Liver (tissue), 9 donors: ENCODE results near the gene SHLD1. TPM values are rescaled to one million over a fixed set of nuclear protein-coding genes. Genes with fewer than 3 reads are reported as not detected.

Experiments
- DNase-seq: peaks from one replicate; pipeline ENCODE4 v3.0.0-alpha.2; 2017; ENCODE audit warnings: low spot score
- H3K27ac ChIP-seq, 2 donors: one replicate each; pipeline ENCODE4 v1.7.0; 2013; ENCODE audit warnings: inconsistent platforms in 2 of 2, low read length in 2 of 2, control low read depth in 1 of 2, low read depth in 1 of 2, mild to moderate bottlenecking in 1 of 2
- H3K27me3 ChIP-seq, 4 donors: one replicate each; pipeline versions ENCODE4 v1.6.1 to v1.7.0; 2013; ENCODE audit warnings: low read length in 3 of 4, inconsistent platforms in 1 of 4, mild to moderate bottlenecking in 1 of 4, moderate library complexity in 1 of 4; ENCODE audit not compliant: control insufficient read depth in 4 of 4, insufficient read depth in 4 of 4
- H3K36me3 ChIP-seq, 4 donors: one replicate each; pipeline versions ENCODE4 v1.6.1 to v1.7.0; 2013; ENCODE audit warnings: low read length in 3 of 4, mild to moderate bottlenecking in 3 of 4, low read depth in 1 of 4, moderate library complexity in 1 of 4; ENCODE audit not compliant: control insufficient read depth in 4 of 4, insufficient read depth in 3 of 4
- H3K4me1 ChIP-seq, 4 donors: one replicate each; pipeline versions ENCODE4 v1.6.1 to v1.7.0; 2013; ENCODE audit warnings: low read length in 3 of 4, mild to moderate bottlenecking in 3 of 4, moderate library complexity in 1 of 4; ENCODE audit not compliant: control insufficient read depth in 4 of 4, insufficient read depth in 4 of 4
- H3K4me3 ChIP-seq, 3 donors: one replicate each; pipeline versions ENCODE4 v1.6.1 to v1.7.0; 2013; ENCODE audit warnings: low read length in 3 of 3, control low read depth in 1 of 3, low read depth in 1 of 3, mild to moderate bottlenecking in 1 of 3
- H3K9ac ChIP-seq, 2 donors: one replicate each; pipeline ENCODE4 v1.7.0; 2013; ENCODE audit warnings: low read length in 2 of 2, mild to moderate bottlenecking in 2 of 2, moderate library complexity in 2 of 2, control low read depth in 1 of 2, low read depth in 1 of 2
- H3K9me3 ChIP-seq, 4 donors: one replicate each; pipeline versions ENCODE4 v1.6.1 to v1.7.0; 2013; ENCODE audit warnings: low read length in 3 of 4; ENCODE audit not compliant: control insufficient read depth in 4 of 4
- ATF3 ChIP-seq: IDR thresholded peaks from 2 replicates; pipeline ENCODE4 v1.6.1; 2016; ENCODE audit warnings: antibody characterized with exemption
- CTCF ChIP-seq: fragments of 150-350 bp; IDR thresholded peaks from 2 replicates; pipeline ENCODE4 v1.5.1; 2017; ENCODE audit warnings: improper control_type of control experiment, low read depth, low read length; ENCODE audit not compliant: missing input control
- EGR1 ChIP-seq, 2 donors: IDR thresholded peaks; 2 replicates each; pipeline ENCODE4 v1.6.1; 2016 to 2018; ENCODE audit warnings: antibody characterized with exemption in 2 of 2, low read depth in 2 of 2
- FOXA1 ChIP-seq: IDR thresholded peaks from 2 replicates; pipeline ENCODE4 v1.6.1; 2016; ENCODE audit warnings: antibody characterized with exemption
- HNF4A ChIP-seq, 2 donors: conservative IDR thresholded peaks; 2 replicates each; pipeline ENCODE4 v1.6.1; 2016; ENCODE audit warnings: antibody characterized with exemption in 2 of 2, mild to moderate bottlenecking in 2 of 2
- HNF4G ChIP-seq: IDR thresholded peaks from 2 replicates; pipeline ENCODE4 v1.6.1; 2016; ENCODE audit warnings: antibody characterized with exemption
- JUND ChIP-seq, 2 donors: IDR thresholded peaks; 2 replicates each; pipeline ENCODE4 v1.6.1; 2016; ENCODE audit warnings: antibody characterized with exemption in 2 of 2
- MAX ChIP-seq: IDR thresholded peaks from 2 replicates; pipeline ENCODE4 v1.6.1; 2016; ENCODE audit warnings: antibody characterized with exemption
- NR2F2 ChIP-seq: IDR thresholded peaks from 2 replicates; pipeline ENCODE4 v1.6.1; 2016; ENCODE audit warnings: antibody characterized with exemption
- RAD21 ChIP-seq, 2 donors: IDR thresholded peaks; 2 replicates each; pipeline ENCODE4 v1.6.1; 2016; ENCODE audit warnings: antibody characterized with exemption in 2 of 2, mild to moderate bottlenecking in 2 of 2
- REST ChIP-seq: IDR thresholded peaks from 2 replicates; pipeline ENCODE4 v1.6.1; 2016; ENCODE audit warnings: antibody characterized with exemption, mild to moderate bottlenecking
- RXRA ChIP-seq, 2 donors: IDR thresholded peaks; 2 replicates each; pipeline ENCODE4 v1.6.1; 2017 to 2018; ENCODE audit warnings: antibody characterized with exemption in 2 of 2, mild to moderate bottlenecking in 1 of 2
- TAF1 ChIP-seq: conservative IDR thresholded peaks from 2 replicates; pipeline ENCODE4 v1.6.1; 2016; ENCODE audit warnings: antibody characterized with exemption, mild to moderate bottlenecking
- ZBTB33 ChIP-seq: IDR thresholded peaks from 2 replicates; pipeline ENCODE4 v1.6.1; 2016; ENCODE audit warnings: antibody characterized with exemption
- WGBS: extraction: QIAGEN DNeasy Blood & Tissue Kit; methylation state at CpG from one replicate; pipeline ENCODE4 v1.1.7; 2013; 5-methylcytosine and 5-hydroxymethylcytosine counted together
- polyA plus RNA-seq, 2 donors: library from polyadenylated mRNA; stranded (reverse) in 1 of 2; unstranded in 1 of 2; fragments of 200-250 nt in 1 of 2; fragments of >200 nt in 1 of 2; fragmentation: Nextera tagmentation in 1 of 2; extraction: Ambion mirVana in 1 of 2; gene quantifications; one replicate each; pipeline versions ENCODE4 v1.2.1 to v1.2.3, GENCODE V29; 2013 to 2015
- total RNA-seq, 2 donors: library from RNA; depleted of rRNA; stranded (reverse); fragments of >200 nt; gene quantifications; one replicate each; pipeline ENCODE4 v1.2.3, GENCODE V29; 2014
- donor health status: healthy.
- donor health status: healthy.
- donor health status: healthy.
- donor health status: healthy.
- donor health status: healthy.

Gene SHLD1
- total and polyA plus RNA-seq, 4 donors = 0.92 to 5.0 (median 2.0) TPM

GRCh38 chr20:5809495-5809894, 59.3 kb downstream of the SHLD1 start:
- Histone ChIP-seq H3K9me3 (no peaks in the 10 kb centered on the region), H3K27me3 (no peaks in the 10 kb centered on the region), H3K36me3 (no peaks in the 10 kb centered on the region), H3K9ac (no peak overlapping the region), H3K27ac (no peak overlapping the region), H3K4me3 (no peak overlapping the region), H3K4me1 (peaks cover 2 to 6% (median 5%) of the 10 kb centered on the region in 4 donors)
- WGBS = 92% methylated on average over 5 of the region's 5 CpGs
- no peak for DNase-seq
- TF ChIP-seq NR2F2 (no peak), EGR1 (IDR thresholded peaks at IDR 0.05; ENCODE audit: low read depth in 2 of 2) (no peak), FOXA1 (no peak), TAF1 (no peak), HNF4G (no peak), RAD21 (IDR thresholded peaks at IDR 0.05) (no peak), ATF3 (no peak), RXRA (IDR thresholded peaks at IDR 0.05) (no peak)

GRCh38 chr20:5810800-5811422, 60.7 kb downstream of the SHLD1 start:
- Histone ChIP-seq H3K4me1 (no peaks in the 10 kb centered on the region), H3K4me3 (no peak overlapping the region), H3K27me3 (no peaks in the 10 kb centered on the region), H3K27ac (no peak overlapping the region), H3K9ac (no peak overlapping the region), H3K36me3 (no peaks in the 10 kb centered on the region), H3K9me3 (no peaks in the 10 kb centered on the region)
- no peak for TF ChIP-seq HNF4A (conservative IDR thresholded peaks at IDR 0.05)
- TF ChIP-seq FOXA1 = no peak
- no peak for TF ChIP-seq TAF1
- TF ChIP-seq ATF3 = no peak
- no peak for TF ChIP-seq ZBTB33
- no peak for TF ChIP-seq RXRA (IDR thresholded peaks at IDR 0.05)
- TF ChIP-seq MAX = no peak
- no peak for TF ChIP-seq RAD21 (IDR thresholded peaks at IDR 0.05)
- no peak for TF ChIP-seq REST
- no peak for TF ChIP-seq JUND (IDR thresholded peaks at IDR 0.05)
- no peak for TF ChIP-seq EGR1 (IDR thresholded peaks at IDR 0.05; ENCODE audit: low read depth in 2 of 2)
- no peak for TF ChIP-seq CTCF
- no peak for DNase-seq
- WGBS = 96% methylated on average over 5 of the region's 5 CpGs
